Breast epithelium (tissue), 3 donors: ENCODE data around the gene TLE1.

ENCODE experiments used
- POLR2A ChIP-seq: fragments of 450-650 bp; IDR thresholded peaks from one replicate; pipeline ENCODE4 v1.6.1; 2016; ENCODE audit warnings: antibody characterized with exemption, mild to moderate bottlenecking, moderate library complexity
- TF ChIP-seq, protein P1 (sequence below), 3 donors: fragments of 450-650 bp; IDR thresholded peaks; one replicate each; pipeline ENCODE4 v1.5.1; 2016 to 2017; ENCODE audit warnings: antibody characterized with exemption in 3 of 3, mild to moderate bottlenecking in 3 of 3, moderate library complexity in 3 of 3

DNA sequence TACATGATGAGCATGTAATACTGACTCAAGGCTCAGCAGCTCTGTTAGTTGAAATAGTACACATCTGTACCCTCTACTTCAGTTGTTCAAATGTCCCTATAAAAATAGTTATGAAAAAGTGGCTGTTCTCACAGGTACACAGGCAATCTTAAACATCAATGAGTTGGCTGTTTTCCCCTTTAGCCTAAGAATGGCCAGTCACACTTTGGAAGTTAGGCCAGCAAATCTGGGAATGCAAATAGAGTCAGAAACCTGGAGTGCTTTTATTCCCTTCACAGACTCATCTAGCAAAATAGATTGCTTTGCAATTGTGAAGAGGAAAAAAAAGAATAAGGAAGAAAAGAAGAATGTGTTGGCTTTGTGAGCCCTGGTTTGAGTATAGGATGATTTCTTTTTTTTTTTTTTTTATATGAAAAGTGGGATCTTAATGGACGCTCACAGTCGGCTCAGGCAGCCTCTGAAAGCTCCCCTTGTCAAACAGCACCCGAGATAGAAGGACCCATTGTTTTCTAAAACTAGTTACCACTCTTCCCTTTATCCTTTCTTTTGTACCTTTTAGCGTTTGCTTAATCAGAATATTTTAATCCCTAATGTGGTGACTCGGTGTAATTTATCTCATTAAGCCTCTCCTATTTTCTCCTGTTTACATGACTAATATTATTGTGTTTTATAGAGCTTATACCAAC, 27.9 kb upstream of the TLE1 start:
- no peak for TF ChIP-seq POLR2A
- TF ChIP-seq, protein P1, sequence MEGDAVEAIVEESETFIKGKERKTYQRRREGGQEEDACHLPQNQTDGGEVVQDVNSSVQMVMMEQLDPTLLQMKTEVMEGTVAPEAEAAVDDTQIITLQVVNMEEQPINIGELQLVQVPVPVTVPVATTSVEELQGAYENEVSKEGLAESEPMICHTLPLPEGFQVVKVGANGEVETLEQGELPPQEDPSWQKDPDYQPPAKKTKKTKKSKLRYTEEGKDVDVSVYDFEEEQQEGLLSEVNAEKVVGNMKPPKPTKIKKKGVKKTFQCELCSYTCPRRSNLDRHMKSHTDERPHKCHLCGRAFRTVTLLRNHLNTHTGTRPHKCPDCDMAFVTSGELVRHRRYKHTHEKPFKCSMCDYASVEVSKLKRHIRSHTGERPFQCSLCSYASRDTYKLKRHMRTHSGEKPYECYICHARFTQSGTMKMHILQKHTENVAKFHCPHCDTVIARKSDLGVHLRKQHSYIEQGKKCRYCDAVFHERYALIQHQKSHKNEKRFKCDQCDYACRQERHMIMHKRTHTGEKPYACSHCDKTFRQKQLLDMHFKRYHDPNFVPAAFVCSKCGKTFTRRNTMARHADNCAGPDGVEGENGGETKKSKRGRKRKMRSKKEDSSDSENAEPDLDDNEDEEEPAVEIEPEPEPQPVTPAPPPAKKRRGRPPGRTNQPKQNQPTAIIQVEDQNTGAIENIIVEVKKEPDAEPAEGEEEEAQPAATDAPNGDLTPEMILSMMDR (IDR thresholded peaks at IDR 0.05): no peak
